Liver (tissue), 9 donors: Measurements from ENCODE around the gene MOB1B. TPM values are rescaled to one million over a fixed set of nuclear protein-coding genes. Genes with fewer than 3 reads are reported as not detected.

Source experiments
- DNase-seq: peaks from one replicate; pipeline ENCODE4 v3.0.0-alpha.2; 2017; ENCODE audit warnings: low spot score
- H3K27ac ChIP-seq, 2 donors: one replicate each; pipeline ENCODE4 v1.7.0; 2013; ENCODE audit warnings: inconsistent platforms in 2 of 2, low read length in 2 of 2, control low read depth in 1 of 2, low read depth in 1 of 2, mild to moderate bottlenecking in 1 of 2
- H3K27me3 ChIP-seq, 4 donors: one replicate each; pipeline versions ENCODE4 v1.6.1 to v1.7.0; 2013; ENCODE audit warnings: low read length in 3 of 4, inconsistent platforms in 1 of 4, mild to moderate bottlenecking in 1 of 4, moderate library complexity in 1 of 4; ENCODE audit not compliant: control insufficient read depth in 4 of 4, insufficient read depth in 4 of 4
- H3K36me3 ChIP-seq, 4 donors: one replicate each; pipeline versions ENCODE4 v1.6.1 to v1.7.0; 2013; ENCODE audit warnings: low read length in 3 of 4, mild to moderate bottlenecking in 3 of 4, low read depth in 1 of 4, moderate library complexity in 1 of 4; ENCODE audit not compliant: control insufficient read depth in 4 of 4, insufficient read depth in 3 of 4
- H3K4me1 ChIP-seq, 4 donors: one replicate each; pipeline versions ENCODE4 v1.6.1 to v1.7.0; 2013; ENCODE audit warnings: low read length in 3 of 4, mild to moderate bottlenecking in 3 of 4, moderate library complexity in 1 of 4; ENCODE audit not compliant: control insufficient read depth in 4 of 4, insufficient read depth in 4 of 4
- H3K4me3 ChIP-seq, 3 donors: one replicate each; pipeline versions ENCODE4 v1.6.1 to v1.7.0; 2013; ENCODE audit warnings: low read length in 3 of 3, control low read depth in 1 of 3, low read depth in 1 of 3, mild to moderate bottlenecking in 1 of 3
- H3K9ac ChIP-seq, 2 donors: one replicate each; pipeline ENCODE4 v1.7.0; 2013; ENCODE audit warnings: low read length in 2 of 2, mild to moderate bottlenecking in 2 of 2, moderate library complexity in 2 of 2, control low read depth in 1 of 2, low read depth in 1 of 2
- H3K9me3 ChIP-seq, 4 donors: one replicate each; pipeline versions ENCODE4 v1.6.1 to v1.7.0; 2013; ENCODE audit warnings: low read length in 3 of 4; ENCODE audit not compliant: control insufficient read depth in 4 of 4
- CTCF ChIP-seq: fragments of 150-350 bp; IDR thresholded peaks from 2 replicates; pipeline ENCODE4 v1.5.1; 2017; ENCODE audit warnings: improper control_type of control experiment, low read depth, low read length; ENCODE audit not compliant: missing input control
- FOXA1 ChIP-seq: IDR thresholded peaks from 2 replicates; pipeline ENCODE4 v1.6.1; 2016; ENCODE audit warnings: antibody characterized with exemption
- FOXA2 ChIP-seq: IDR thresholded peaks from 2 replicates; pipeline ENCODE4 v1.6.1; 2016; ENCODE audit warnings: antibody characterized with exemption
- GABPA ChIP-seq, 2 donors: IDR thresholded peaks in 1 of 2; conservative IDR thresholded peaks in 1 of 2; 2 replicates each; pipeline ENCODE4 v1.6.1; 2016; ENCODE audit warnings: antibody characterized with exemption in 2 of 2, mild to moderate bottlenecking in 1 of 2, moderate library complexity in 1 of 2
- HNF4A ChIP-seq, 2 donors: conservative IDR thresholded peaks; 2 replicates each; pipeline ENCODE4 v1.6.1; 2016; ENCODE audit warnings: antibody characterized with exemption in 2 of 2, mild to moderate bottlenecking in 2 of 2
- JUND ChIP-seq, 2 donors: IDR thresholded peaks; 2 replicates each; pipeline ENCODE4 v1.6.1; 2016; ENCODE audit warnings: antibody characterized with exemption in 2 of 2
- NR2F2 ChIP-seq: IDR thresholded peaks from 2 replicates; pipeline ENCODE4 v1.6.1; 2016; ENCODE audit warnings: antibody characterized with exemption
- RAD21 ChIP-seq, 2 donors: IDR thresholded peaks; 2 replicates each; pipeline ENCODE4 v1.6.1; 2016; ENCODE audit warnings: antibody characterized with exemption in 2 of 2, mild to moderate bottlenecking in 2 of 2
- RXRA ChIP-seq, 2 donors: IDR thresholded peaks; 2 replicates each; pipeline ENCODE4 v1.6.1; 2017 to 2018; ENCODE audit warnings: antibody characterized with exemption in 2 of 2, mild to moderate bottlenecking in 1 of 2
- SP1 ChIP-seq: IDR thresholded peaks from 2 replicates; pipeline ENCODE4 v1.6.1; 2018; ENCODE audit warnings: antibody characterized with exemption, mild to moderate bottlenecking
- YY1 ChIP-seq: IDR thresholded peaks from 2 replicates; pipeline ENCODE4 v1.6.1; 2016; ENCODE audit warnings: antibody characterized with exemption, mild to moderate bottlenecking
- WGBS: extraction: QIAGEN DNeasy Blood & Tissue Kit; methylation state at CpG from one replicate; pipeline ENCODE4 v1.1.7; 2013; 5-methylcytosine and 5-hydroxymethylcytosine counted together
- polyA plus RNA-seq, 2 donors: library from polyadenylated mRNA; stranded (reverse) in 1 of 2; unstranded in 1 of 2; fragments of 200-250 nt in 1 of 2; fragments of >200 nt in 1 of 2; fragmentation: Nextera tagmentation in 1 of 2; extraction: Ambion mirVana in 1 of 2; gene quantifications; one replicate each; pipeline versions ENCODE4 v1.2.1 to v1.2.3, GENCODE V29; 2013 to 2015
- total RNA-seq, 2 donors: library from RNA; depleted of rRNA; stranded (reverse); fragments of >200 nt; gene quantifications; one replicate each; pipeline ENCODE4 v1.2.3, GENCODE V29; 2014
- TF ChIP-seq, protein P1 (sequence below): IDR thresholded peaks from 2 replicates; pipeline ENCODE4 v1.6.1; 2016; ENCODE audit warnings: antibody characterized with exemption, mild to moderate bottlenecking
- TF ChIP-seq, protein P2 (sequence below): IDR thresholded peaks from 2 replicates; pipeline ENCODE4 v1.6.1; 2016; ENCODE audit warnings: antibody characterized with exemption
- TF ChIP-seq, protein P3 (sequence below): IDR thresholded peaks from 2 replicates; pipeline ENCODE4 v1.6.1; 2016; ENCODE audit warnings: antibody characterized with exemption
- donor health status: healthy.
- donor health status: healthy.
- donor health status: healthy.
- donor health status: healthy.
- donor health status: healthy.

The MOB1B gene
- total and polyA plus RNA-seq, 4 donors = 2.1 to 69.0 (median 3.7) TPM

- TF ChIP-seq, protein P1, sequence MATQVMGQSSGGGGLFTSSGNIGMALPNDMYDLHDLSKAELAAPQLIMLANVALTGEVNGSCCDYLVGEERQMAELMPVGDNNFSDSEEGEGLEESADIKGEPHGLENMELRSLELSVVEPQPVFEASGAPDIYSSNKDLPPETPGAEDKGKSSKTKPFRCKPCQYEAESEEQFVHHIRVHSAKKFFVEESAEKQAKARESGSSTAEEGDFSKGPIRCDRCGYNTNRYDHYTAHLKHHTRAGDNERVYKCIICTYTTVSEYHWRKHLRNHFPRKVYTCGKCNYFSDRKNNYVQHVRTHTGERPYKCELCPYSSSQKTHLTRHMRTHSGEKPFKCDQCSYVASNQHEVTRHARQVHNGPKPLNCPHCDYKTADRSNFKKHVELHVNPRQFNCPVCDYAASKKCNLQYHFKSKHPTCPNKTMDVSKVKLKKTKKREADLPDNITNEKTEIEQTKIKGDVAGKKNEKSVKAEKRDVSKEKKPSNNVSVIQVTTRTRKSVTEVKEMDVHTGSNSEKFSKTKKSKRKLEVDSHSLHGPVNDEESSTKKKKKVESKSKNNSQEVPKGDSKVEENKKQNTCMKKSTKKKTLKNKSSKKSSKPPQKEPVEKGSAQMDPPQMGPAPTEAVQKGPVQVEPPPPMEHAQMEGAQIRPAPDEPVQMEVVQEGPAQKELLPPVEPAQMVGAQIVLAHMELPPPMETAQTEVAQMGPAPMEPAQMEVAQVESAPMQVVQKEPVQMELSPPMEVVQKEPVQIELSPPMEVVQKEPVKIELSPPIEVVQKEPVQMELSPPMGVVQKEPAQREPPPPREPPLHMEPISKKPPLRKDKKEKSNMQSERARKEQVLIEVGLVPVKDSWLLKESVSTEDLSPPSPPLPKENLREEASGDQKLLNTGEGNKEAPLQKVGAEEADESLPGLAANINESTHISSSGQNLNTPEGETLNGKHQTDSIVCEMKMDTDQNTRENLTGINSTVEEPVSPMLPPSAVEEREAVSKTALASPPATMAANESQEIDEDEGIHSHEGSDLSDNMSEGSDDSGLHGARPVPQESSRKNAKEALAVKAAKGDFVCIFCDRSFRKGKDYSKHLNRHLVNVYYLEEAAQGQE = no peak
- TF ChIP-seq JUND (IDR thresholded peaks at IDR 0.05) (no peak), FOXA1 (no peak), GABPA (IDR thresholded peaks at IDR 0.05 in 1 of 2, conservative IDR thresholded peaks at IDR 0.05 in 1 of 2) (no peak), RXRA (IDR thresholded peaks at IDR 0.05) (no peak), FOXA2 (no peak)
These were observed 27.7 kb upstream of the MOB1B start (continued) for GRCh38 chr4:70874268-70875156.

DNA sequence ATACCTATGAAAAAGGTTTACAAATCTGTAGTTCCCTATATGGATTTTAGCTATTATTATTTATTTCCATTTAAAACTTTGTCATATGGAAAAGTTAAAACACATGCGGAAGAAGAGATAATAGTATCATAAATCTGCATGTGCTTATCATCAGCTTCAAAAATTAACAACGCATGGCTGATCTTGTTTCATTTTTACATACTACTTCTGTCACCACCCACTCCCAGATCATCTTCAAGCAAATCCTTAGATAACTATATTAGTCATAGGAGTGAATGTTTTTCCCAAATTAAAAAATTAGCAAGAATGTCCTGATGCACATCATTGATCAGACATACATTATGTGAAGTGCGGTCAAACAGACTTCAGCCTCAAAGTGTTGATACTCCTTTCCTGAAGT lies 24.6 kb upstream of the MOB1B start:
- Histone ChIP-seq H3K4me1 (no peaks in the 10 kb centered on the region), H3K27ac (no peak overlapping the region), H3K4me3 (no peak overlapping the region), H3K9ac (no peak overlapping the region), H3K9me3 (no peaks in the 10 kb centered on the region), H3K27me3 (no peaks in the 10 kb centered on the region), H3K36me3 (no peaks in the 10 kb centered on the region)
- TF ChIP-seq FOXA2 = no peak
- no peak for TF ChIP-seq RAD21 (IDR thresholded peaks at IDR 0.05)
- TF ChIP-seq, protein P2, sequence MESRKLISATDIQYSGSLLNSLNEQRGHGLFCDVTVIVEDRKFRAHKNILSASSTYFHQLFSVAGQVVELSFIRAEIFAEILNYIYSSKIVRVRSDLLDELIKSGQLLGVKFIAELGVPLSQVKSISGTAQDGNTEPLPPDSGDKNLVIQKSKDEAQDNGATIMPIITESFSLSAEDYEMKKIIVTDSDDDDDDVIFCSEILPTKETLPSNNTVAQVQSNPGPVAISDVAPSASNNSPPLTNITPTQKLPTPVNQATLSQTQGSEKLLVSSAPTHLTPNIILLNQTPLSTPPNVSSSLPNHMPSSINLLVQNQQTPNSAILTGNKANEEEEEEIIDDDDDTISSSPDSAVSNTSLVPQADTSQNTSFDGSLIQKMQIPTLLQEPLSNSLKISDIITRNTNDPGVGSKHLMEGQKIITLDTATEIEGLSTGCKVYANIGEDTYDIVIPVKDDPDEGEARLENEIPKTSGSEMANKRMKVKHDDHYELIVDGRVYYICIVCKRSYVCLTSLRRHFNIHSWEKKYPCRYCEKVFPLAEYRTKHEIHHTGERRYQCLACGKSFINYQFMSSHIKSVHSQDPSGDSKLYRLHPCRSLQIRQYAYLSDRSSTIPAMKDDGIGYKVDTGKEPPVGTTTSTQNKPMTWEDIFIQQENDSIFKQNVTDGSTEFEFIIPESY = no peak
- no peak for TF ChIP-seq YY1
- TF ChIP-seq HNF4A (conservative IDR thresholded peaks at IDR 0.05) = no peak
- no peak for TF ChIP-seq NR2F2
- no peak for TF ChIP-seq SP1
- TF ChIP-seq, protein P3, sequence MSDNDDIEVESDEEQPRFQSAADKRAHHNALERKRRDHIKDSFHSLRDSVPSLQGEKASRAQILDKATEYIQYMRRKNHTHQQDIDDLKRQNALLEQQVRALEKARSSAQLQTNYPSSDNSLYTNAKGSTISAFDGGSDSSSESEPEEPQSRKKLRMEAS = no peak
- TF ChIP-seq CTCF = no peak
- no peak for TF ChIP-seq FOXA1
- no peak for TF ChIP-seq RXRA (IDR thresholded peaks at IDR 0.05)
- TF ChIP-seq GABPA (IDR thresholded peaks at IDR 0.05 in 1 of 2, conservative IDR thresholded peaks at IDR 0.05 in 1 of 2) = no peak
- 90% methylated on average over 3 of the region's 3 CpGs for WGBS
- DNase-seq = no peak
